ENCODE measurements around the gene ADAP1. TPM values are rescaled to one million over a fixed set of nuclear protein-coding genes. Genes with fewer than 3 reads are reported as not detected.

The ADAP1 gene
- total RNA-seq, 1 donor from 2014 or later: 10.0 TPM

DNA sequence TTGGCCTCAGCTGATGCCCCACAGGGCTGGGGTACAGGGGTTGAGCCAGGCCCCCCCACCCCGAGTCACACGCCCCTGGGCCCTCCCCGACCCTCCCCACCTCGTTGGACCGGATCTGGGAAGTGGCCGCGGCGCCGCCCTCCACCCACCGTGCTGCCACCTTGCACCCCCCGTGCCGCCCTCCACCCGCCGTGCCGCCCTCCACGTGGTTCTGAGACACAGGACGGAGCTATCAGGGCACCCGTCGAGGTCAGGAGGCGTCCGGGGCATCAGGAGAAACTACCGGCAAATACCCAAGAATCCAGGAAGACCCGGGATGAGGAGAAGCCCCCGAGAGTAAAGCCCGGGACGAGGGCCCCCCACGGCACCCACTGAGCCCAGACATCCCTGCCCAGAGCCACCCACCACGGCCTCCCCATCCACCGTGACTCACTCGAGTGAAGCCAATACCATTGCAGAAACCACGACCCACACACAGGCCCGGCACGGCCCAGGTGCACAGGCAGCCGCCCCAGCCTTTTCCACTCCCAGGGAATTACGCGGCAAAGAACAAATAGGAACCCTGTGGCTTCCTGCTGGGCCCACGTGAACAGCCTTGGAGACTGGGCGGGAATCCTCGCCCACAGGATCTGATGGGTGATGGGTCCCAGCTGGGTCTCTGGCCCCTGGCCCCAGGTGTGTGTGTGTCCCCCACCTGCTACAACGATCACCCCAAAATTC is 34.0 kb downstream of the ADAP1 start:
- no peak for ATAC-seq
- intact Hi-C loops (cut with DNase I): no loop called here
- DNase-seq (ENCODE audit: missing footprints): peak; percentile 39

DNA sequence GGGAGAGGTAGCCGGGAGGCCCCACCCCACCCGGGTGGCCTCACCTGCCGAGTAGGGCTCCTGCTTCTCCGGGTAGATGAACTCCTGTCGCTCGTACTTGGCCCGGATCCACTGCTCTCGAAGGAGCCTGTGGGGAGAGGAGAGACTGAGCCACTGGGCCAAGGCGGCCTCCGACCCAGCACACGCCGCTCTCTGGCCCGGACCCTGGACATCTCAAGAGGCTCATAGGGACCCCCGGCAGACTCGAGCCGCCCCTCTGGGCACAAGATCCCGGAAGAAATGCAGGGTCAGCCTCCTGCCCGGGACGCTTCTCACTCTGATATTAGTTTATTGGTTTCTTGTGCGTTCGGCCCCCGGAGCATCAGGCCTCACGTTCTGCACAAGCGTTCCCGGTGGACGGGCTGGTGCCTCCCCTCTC is 34.5 kb downstream of the ADAP1 start:
- intact Hi-C loops (cut with DNase I): no loop called here
- ATAC-seq (no peak), DNase-seq (ENCODE audit: missing footprints) (peak; percentile 51)

DNA sequence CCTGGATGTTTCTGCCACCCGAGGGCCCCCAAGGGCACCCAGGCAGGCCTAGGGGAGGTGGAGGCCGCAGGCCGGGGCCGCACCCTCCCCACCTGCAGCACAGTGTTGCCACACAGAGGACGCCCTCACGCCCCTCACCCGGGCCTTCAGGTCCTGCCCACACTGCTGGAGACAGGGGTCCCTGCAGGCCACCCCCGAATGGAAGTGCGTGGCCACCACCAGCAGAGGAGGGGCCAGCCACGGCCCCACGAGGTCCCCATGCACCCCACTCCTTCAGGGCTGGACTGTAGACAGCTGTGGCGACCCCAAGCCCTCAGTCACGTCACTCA is 35.4 kb downstream of the ADAP1 start:
- DNase-seq (ENCODE audit: missing footprints): peak; percentile 51
- intact Hi-C loops (cut with DNase I): no loop called here

DNA sequence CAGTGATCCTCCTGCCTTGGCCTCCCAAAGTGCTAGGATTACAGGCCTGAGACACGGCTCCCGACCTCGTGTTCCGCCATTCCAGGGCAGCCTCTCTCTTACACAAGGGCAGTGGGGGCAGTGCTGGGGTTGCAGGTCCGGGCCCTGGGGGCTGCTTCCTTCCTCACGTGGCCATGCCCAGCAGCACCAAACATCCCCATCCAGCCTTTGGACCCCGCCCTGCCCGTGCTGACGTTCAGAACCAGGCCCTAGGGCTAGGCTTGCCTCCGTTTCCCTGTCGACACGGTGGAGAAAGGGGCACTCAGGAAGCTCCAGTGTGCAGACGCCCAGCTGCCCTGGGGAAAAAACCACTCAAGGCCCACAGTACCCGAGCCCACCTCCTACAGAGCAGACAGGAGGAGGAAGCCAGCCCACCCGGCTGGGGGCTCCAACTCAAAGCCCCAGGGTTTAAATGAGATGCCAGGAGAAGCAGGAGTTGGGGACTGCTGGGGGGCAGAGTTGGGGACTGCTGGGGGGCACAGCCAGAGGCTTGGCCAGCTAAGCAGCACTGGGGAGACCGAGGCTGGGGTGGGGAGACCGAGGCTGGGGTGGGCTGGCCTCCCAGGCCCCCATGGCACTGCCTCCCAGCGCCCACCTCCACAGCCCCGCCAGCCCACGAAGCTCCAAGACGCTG is 35.9 kb downstream of the ADAP1 start:
- DNase-seq (ENCODE audit: missing footprints) (peak; percentile 61), ATAC-seq (no peak)
- intact Hi-C loops (cut with DNase I): no loop called here

More for the DNA sequence above, 35.4 kb downstream of the ADAP1 start:
- ATAC-seq: no peak

DNA sequence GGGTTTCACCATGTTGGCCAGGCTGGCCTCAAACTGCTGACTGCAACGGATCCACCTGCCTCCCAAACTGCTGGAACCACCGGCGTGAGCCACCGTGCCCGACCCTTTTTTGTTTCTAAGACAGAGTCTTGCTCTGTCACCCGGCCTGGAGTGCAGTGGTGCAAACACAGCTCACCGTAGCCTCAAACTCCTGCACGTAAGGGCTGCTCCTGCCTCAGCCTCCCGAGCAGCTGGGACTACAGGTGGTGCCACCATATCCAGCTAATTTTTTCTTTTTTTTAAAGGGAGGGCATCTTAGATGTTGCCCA is 36.4 kb downstream of the ADAP1 start:
- DNase-seq (ENCODE audit: missing footprints) (peak; percentile 4), ATAC-seq (no peak)
- intact Hi-C loops (cut with DNase I): no loop called here

DNA sequence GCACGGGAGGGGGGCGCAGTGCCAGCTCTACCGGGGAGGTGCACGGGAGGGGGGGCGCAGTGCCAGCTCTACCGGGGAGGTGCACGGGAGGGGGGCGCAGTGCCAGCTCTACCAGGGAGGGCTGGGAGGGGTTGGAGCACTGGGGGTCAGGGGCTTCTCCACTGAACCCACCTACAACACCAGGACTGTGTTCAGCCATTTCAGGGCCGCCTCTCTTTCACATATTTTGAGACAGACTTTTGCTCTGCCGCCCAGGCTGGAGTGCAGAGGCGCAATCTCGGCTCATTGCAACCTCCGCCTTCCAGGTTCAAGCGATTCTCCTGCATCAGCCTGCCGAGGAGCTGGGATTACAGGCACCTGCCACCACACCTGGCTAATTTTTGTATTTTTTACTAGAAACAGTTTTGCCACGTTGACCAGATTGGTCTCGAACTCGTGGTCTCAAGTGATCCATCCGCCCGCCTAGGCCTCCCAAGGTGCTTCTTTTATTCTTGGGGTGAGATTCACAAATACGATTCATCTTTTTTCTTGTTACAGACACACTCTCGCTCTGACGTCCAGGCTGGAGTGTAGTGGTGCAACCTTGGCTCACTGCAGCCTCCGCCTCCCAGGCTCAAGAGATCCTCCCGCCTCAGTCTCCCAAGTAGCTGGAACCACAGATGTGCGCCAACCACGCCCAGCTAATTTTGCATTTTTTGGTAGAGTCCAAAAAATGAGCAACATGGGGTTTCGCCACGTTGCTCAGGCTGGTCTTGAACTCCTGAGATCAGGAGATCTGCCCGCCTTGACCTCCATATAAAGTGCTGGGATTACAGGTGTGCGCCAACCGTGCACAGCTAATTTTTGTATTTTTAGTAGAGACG is 37.0 kb downstream of the ADAP1 start:
- peak; percentile 11 for DNase-seq (ENCODE audit: missing footprints)
- intact Hi-C loops (cut with DNase I): no loop called here

DNA sequence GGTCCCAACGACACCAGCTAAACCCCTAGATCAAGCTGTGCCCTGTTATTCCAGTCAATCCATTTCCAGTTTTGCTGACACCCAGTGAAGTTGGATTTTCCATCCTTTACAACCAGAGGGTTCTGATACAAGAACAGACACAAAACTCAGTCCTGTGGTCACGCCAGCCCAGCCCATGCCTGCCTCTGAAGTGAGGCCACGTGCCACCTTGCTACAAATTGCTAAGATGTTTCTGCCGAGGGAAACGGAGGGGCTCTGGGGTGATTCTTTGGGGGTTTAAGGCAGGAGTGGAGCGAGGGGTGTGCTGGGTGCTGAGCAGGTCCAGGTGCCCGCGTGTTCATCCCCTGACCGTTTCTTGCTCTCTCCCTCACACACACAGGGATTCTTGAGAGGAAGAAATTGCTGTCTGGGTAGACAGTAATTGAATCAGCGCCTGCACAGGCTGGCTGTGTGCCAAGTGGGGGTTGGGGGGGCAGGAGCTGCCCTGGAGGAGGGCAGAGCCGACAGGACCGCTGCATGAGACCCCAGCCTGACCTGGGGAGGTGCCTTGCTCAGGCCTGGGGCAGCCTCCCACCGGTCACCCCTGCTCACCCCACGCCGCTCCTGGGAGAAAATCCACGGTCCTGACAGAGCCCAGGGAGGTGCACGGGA is 38.1 kb downstream of the ADAP1 start:
- DNase-seq (ENCODE audit: missing footprints): peak; percentile 44
- intact Hi-C loops (cut with DNase I): no loop called here
- no peak for ATAC-seq

More for the DNA sequence above, 37.0 kb downstream of the ADAP1 start:
- no peak for ATAC-seq

DNA sequence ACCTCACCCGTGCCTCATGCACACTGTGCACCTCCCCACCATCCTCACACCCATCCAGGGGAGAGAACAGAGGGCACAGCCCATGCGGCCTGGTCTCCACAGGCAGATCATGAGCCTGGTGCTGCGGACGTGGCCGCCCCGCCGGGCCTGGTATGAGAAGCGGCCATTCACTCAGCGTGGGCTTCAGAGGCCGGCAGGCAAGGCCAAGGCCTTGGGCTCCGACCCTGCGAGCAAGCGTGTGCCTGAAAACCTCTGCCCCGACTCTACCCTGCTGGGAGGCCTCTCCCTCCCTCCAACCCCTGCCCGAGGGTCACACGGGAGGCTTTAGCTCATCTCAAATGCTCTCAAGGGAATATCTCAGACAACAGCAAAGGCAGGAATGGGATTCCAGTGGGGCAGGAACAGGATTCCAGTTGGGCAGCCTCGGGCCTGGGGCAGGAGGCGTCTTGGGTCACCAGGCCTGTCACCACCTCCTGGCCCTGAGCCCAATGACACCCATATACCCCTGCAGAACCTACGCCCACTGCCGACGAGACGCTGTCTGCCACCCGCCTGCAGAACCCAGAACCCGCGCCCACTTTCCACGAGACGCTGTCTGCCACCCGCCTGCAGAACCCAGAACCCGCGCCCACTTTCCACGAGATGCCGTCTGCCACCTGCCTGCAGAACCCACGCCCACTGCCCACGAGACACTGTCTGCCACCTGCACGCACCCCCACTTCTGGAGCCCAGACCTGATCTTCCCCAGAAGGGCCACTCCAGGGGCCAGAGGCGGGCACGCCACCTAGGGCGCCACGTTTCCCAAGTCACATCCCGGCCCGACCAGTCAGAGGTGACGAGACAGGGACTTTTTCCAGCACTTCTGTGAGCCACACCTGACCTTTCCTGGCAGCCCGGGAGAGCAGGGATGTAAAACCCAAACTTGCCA is 38.9 kb downstream of the ADAP1 start:
- intact Hi-C loops (cut with DNase I): no loop called here
- DNase-seq (ENCODE audit: missing footprints) (peak; percentile 57), ATAC-seq (no peak)

DNA sequence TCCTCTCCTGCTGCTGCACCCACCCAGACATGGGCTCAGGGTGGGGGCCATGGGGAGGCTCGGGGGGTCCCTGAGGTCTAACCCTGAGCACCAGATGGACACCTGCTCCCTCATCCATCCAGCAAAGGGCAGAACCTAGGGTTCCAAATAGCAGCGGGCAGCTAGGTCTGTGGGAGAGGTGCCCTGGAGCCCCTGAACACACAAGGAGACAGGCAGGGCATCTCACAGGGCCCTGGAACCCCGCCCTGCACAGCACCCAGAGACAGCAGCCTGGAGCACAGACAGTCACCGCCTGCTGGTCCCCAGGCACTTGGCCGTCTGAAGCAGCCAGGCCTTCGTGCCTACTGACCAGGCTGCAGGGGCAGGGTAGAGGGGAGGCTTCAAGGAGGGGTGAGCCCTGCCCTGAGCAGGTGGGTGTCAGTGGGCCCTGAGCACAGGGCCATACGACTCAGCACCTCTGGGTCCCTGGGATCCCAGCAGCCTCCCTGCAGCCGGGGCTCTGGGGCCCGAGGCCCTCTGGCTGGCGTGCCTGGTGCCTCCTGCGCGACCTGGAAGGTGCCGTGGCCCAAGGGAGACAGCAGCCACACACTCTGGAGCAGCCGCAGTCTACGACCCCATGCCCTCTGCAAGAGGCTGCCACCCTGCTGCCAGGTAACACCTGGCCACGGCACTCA is 39.8 kb downstream of the ADAP1 start:
- peak; percentile 37 for DNase-seq (ENCODE audit: missing footprints)
- intact Hi-C loops (cut with DNase I): no loop called here

DNA sequence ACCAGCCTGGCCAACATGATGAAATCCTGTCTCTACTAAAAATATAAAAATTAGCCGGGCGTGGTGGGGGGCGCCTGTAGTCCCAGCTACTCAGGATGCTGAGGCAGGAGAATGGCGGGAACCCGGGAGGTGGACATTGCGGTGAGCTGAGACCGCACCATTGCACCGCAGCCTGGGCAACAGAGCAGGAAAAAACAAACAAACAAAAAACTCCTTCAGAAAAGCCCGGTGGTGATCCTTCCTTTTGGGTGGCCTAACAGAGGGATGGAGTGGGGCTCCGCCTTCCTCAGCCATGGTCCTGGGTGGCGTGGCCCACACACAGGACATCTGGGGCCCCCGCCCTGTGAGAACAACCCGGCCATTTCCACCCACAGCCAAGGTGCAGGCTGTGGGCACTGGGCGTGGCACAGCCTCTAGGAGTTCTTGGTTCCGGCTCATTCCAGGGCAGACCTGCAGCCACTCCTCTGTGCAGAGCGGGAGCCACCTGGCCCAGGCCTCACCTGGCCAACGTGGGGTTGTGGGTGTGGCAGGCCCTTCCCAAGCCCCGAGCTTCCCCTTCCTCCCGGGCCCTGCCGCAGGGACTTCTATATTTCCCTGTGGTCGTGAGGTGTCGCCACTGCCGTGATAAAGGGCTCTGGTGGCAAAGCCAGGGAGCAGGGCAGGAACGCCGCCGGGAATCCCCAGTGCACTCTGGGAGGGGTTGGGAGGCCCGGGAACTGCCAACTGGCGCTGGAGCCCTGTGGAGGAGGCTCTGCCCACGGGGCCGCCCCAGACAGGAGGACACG is 40.6 kb downstream of the ADAP1 start:
- ATAC-seq (no peak), DNase-seq (ENCODE audit: missing footprints) (peak; percentile 50)
- intact Hi-C loops (cut with DNase I): no loop called here

More for the DNA sequence above, 39.8 kb downstream of the ADAP1 start:
- no peak for ATAC-seq

DNA sequence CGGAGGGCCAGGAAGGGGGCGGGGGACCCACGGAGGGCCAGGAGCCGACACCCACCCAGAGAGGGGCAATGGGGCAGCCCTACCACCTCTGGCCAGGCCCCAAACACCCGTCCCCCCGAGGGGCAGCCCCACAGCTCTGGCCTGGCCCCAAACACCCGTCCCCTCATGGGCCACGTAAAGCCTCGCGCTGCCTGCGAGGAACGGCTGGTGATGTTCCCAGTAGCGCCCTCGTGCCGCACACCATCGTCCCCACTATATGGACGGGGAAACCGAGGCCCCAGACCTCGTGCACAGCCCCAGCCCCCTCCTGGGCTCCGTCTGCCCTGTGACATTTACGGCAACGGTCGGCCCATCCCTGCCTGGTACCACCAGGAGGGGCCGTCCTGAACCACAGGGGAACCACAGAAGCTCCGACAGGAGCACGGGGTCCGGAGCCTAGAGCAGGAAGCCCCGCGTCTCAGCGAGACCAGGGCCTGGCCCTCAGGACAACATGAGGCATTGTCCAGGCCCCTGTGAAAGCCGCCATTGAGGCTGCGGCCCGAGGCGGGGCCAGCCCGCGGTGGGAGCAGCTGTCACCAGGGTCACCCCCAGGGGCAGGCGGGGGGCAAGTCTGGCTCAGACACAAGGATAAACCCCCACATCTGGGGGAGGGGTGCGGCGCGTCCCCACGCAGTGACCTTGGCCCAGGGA is 42.5 kb downstream of the ADAP1 start:
- DNase-seq (ENCODE audit: missing footprints): no peak
- no peak for ATAC-seq
- intact Hi-C loops (cut with DNase I): no loop called here

DNA sequence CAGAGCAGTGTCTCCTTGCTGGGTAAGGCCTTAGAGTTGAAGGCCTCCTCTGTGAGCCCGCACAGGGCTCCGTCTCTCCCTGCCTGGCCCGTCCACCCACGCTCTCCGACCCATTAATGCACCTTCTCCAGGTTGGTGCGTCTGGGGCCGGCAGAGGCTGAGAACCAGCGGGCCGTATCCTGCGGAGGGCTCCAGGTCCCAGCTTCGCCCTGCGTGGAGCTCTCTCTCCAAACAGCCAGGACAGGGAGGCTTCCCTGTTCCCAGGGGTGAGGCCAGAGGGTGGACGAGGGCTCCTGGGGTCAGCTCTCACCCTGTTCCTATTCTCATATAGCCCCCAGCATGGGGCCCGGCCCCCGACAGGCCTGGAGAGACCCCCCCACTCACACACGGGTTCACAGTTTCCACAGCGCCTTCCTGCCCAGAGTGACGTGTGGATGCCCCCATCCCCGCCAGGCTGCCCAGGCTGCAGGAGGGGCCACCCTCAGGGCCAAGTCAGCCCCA is 43.5 kb downstream of the ADAP1 start:
- no peak for DNase-seq (ENCODE audit: missing footprints)
- ATAC-seq: peak; percentile 11
- intact Hi-C loops (cut with DNase I): no loop called here

DNA sequence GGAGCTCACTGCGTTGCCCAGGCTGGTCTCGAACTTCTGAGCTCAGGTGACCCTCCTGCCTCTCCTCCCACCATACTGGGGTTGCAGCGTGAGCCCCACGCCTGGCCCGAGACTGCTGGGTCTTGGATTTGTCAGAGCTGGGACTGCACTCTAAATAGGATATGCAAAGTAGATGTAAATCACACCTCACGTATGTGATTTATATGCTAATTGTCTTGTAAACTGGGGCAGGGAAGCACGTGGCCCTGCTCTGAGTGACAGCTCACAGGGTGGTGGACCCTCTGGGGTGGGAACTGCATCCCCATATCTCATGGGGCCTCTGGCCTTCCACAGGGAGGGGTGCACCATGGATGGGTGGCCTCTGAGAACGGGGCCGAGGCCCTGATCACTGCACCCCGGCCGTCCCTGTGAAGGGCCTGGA is 44.0 kb downstream of the ADAP1 start:
- intact Hi-C loops (cut with DNase I): no loop called here

DNA sequence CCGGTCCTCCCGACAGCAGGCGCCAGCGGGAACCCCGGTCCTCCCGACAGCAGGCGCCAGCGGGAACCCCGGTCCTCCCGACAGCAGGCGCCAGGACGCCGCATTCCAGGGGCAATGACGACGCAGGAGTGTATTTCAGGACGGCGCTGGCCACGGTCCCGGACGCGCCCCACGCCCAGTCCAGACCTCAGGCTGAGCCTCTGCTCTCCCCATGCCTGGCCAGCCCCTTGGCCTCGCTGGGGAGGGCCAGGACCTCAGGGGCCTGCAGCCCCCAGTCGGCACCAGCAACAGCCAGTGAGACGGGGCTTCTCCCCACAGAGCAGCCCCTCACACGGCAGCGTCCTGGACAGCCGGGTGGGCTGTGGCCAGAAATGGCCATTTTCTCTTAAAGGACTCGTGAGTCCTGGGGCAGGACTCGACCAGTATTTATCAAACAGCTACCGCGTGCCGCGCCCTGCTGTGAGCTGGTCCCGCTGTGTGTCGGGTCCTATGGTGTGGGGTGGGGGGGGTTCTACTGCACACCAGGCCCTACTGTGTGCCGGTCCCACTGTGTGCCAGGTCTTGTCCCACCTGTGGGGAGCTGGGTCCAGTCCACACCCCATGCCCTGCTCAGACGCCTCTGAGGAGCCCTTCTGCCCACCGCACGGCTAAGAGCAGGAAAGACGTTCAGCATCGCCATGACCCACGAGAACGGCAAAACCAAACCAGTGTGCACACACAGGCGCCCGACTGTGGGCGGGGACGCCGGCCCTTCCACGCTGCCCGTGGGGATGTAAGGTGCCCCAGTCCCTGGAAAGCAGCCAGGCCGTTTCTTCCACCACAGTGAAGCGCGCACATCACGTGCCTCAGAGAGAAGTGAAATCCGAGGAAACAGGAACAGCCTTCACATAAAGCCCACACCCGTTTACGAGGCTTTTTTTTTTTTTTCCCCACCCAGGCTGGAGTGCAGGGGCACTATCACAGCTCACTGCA is 44.8 kb downstream of the ADAP1 start:
- ATAC-seq (peak; percentile 47), DNase-seq (ENCODE audit: missing footprints) (peak; percentile 91)
- intact Hi-C loops (cut with DNase I): loop anchor here (10.0 kb wide), 1 partner anchor 45 kb away; the partner anchor contains the start of gene ADAP1

More for the DNA sequence above, 44.0 kb downstream of the ADAP1 start:
- DNase-seq (ENCODE audit: missing footprints) (no peak), ATAC-seq (no peak)
